ENCODE results near the gene DISP1.

Gene DISP1

DNA sequence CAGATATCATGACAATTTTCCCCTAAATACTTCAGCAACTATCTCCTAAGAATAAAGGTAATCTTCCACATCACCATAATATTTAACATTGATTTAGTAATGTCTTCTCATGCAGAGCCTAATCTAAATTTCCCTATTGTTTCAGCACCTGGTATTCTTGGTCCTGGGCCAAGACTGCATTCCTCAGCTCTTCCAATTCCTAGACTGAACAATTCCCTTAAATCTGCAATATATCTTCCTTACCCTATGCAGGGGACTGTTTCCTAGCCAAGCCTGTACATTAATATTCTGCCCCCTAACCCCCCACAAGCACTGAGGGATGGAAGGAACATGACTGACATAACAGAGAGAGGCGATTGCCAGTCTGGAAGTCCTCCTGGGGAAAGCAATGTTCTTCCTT, 28.7 kb upstream of the DISP1 start:
- no peak overlapping the region for H2BK5ac ChIP-seq (ENCODE audit: low read depth, low read length, poor library complexity)
- no peak overlapping the region for H2AK5ac ChIP-seq (ENCODE audit: low read length)
- H3K18ac ChIP-seq (ENCODE audit: low read length): no peak overlapping the region
- H2AFZ ChIP-seq (ENCODE audit: insufficient read depth, low read length, poor library complexity): no peak overlapping the region
- no peak overlapping the region for H3K27ac ChIP-seq (ENCODE audit: low read depth, low read length)
- H4K8ac ChIP-seq (ENCODE audit: low read depth, low read length): no peak overlapping the region
- H3K4me2 ChIP-seq (ENCODE audit: low read length): no peak overlapping the region
- H2BK120ac ChIP-seq (ENCODE audit: insufficient read depth, low read length, poor library complexity): no peak overlapping the region
- no peak overlapping the region for H3K9ac ChIP-seq (ENCODE audit: low read length)
- no peaks in the 10 kb centered on the region for H3K36me3 ChIP-seq (ENCODE audit: control insufficient read depth in 1 of 2, insufficient read depth in 2 of 2, low read length in 2 of 2)
- H4K91ac ChIP-seq (ENCODE audit: low read depth, low read length): no peak overlapping the region
- WGBS (ENCODE audit: extremely low coverage, insufficient coverage, insufficient read length): no CpG with 5 or more reads among the region's 1 CpG
- H3K27me3 ChIP-seq (ENCODE audit: insufficient read depth, low read length): no peaks in the 10 kb centered on the region
- no peaks in the 10 kb centered on the region for H3K79me1 ChIP-seq (ENCODE audit: low read length)
- no peaks in the 10 kb centered on the region for H3K79me2 ChIP-seq (ENCODE audit: control insufficient read depth, insufficient read depth, low read length, poor library complexity)
- no peak overlapping the region for H4K12ac ChIP-seq (ENCODE audit: low read depth, low read length)
- no peak for DNase-seq
- H3K14ac ChIP-seq (ENCODE audit: low read length): no peak overlapping the region
- no peak overlapping the region for H3K4ac ChIP-seq (ENCODE audit: low read depth, low read length)
- H2BK12ac ChIP-seq (ENCODE audit: low read length): no peak overlapping the region
- no peak overlapping the region for H3K4me3 ChIP-seq (ENCODE audit: low read depth, low read length)
- no peak overlapping the region for H3K23ac ChIP-seq (ENCODE audit: low read length)
- H3K4me1 ChIP-seq (ENCODE audit: control insufficient read depth in 1 of 2, insufficient read depth in 2 of 2, low read length in 2 of 2): no peaks in the 10 kb centered on the region
- H3K9me3 ChIP-seq (ENCODE audit: insufficient read depth, low read depth, low read length): no peaks in the 10 kb centered on the region

DNA sequence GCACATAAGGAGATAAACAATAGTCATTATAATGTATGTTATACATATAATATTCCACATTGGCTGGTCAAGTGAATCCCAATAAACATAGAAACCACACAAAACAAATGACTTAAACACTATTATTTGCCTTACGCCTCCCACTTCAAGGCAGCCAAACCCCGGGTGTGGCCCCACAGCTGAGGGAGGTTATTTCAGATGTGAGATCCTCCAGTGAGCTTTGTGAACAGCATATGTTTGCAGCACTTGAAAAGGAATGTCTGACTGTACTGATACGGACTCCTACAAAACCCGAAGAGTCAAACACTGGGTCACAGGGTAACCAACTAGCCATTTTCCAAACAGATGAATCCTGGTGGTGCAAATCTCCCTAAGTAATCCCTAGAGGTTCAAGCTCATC, 27.1 kb upstream of the DISP1 start:
- H3K14ac ChIP-seq (ENCODE audit: low read length): no peak overlapping the region
- H4K12ac ChIP-seq (ENCODE audit: low read depth, low read length): no peak overlapping the region
- no peak overlapping the region for H3K23ac ChIP-seq (ENCODE audit: low read length)
- H3K18ac ChIP-seq (ENCODE audit: low read length): no peak overlapping the region
- H4K91ac ChIP-seq (ENCODE audit: low read depth, low read length): no peak overlapping the region
- no peak overlapping the region for H2BK5ac ChIP-seq (ENCODE audit: low read depth, low read length, poor library complexity)
- WGBS (ENCODE audit: extremely low coverage, insufficient coverage, insufficient read length): no CpG with 5 or more reads among the region's 4 CpGs
- H3K4me1 ChIP-seq (ENCODE audit: control insufficient read depth in 1 of 2, insufficient read depth in 2 of 2, low read length in 2 of 2): no peaks in the 10 kb centered on the region
- no peak overlapping the region for H3K27ac ChIP-seq (ENCODE audit: low read depth, low read length)
- no peak overlapping the region for H2AK5ac ChIP-seq (ENCODE audit: low read length)
- H3K79me1 ChIP-seq (ENCODE audit: low read length): no peaks in the 10 kb centered on the region
- H3K36me3 ChIP-seq (ENCODE audit: control insufficient read depth in 1 of 2, insufficient read depth in 2 of 2, low read length in 2 of 2): no peaks in the 10 kb centered on the region
- DNase-seq: no peak
- no peak overlapping the region for H2BK12ac ChIP-seq (ENCODE audit: low read length)
- no peaks in the 10 kb centered on the region for H3K79me2 ChIP-seq (ENCODE audit: control insufficient read depth, insufficient read depth, low read length, poor library complexity)
- no peak overlapping the region for H3K4me2 ChIP-seq (ENCODE audit: low read length)
- no peak overlapping the region for H3K4me3 ChIP-seq (ENCODE audit: low read depth, low read length)
- no peak overlapping the region for H4K8ac ChIP-seq (ENCODE audit: low read depth, low read length)
- H3K27me3 ChIP-seq (ENCODE audit: insufficient read depth, low read length): no peaks in the 10 kb centered on the region
- no peak overlapping the region for H3K4ac ChIP-seq (ENCODE audit: low read depth, low read length)
- no peaks in the 10 kb centered on the region for H3K9me3 ChIP-seq (ENCODE audit: insufficient read depth, low read depth, low read length)
- H3K9ac ChIP-seq (ENCODE audit: low read length): no peak overlapping the region
- no peak overlapping the region for H2AFZ ChIP-seq (ENCODE audit: insufficient read depth, low read length, poor library complexity)
- H2BK120ac ChIP-seq (ENCODE audit: insufficient read depth, low read length, poor library complexity): no peak overlapping the region

- Histone ChIP-seq H3K36me3 (ENCODE audit: control insufficient read depth in 1 of 2, insufficient read depth in 2 of 2, low read length in 2 of 2) (no peaks in the 10 kb centered on the region), H3K4me3 (ENCODE audit: low read depth, low read length) (no peak overlapping the region), H2AFZ (ENCODE audit: insufficient read depth, low read length, poor library complexity) (no peak overlapping the region), H4K91ac (ENCODE audit: low read depth, low read length) (no peak overlapping the region), H4K12ac (ENCODE audit: low read depth, low read length) (no peak overlapping the region), H3K9me3 (ENCODE audit: insufficient read depth, low read depth, low read length) (no peaks in the 10 kb centered on the region), H3K23ac (ENCODE audit: low read length) (no peak overlapping the region), H3K27ac (ENCODE audit: low read depth, low read length) (no peak overlapping the region), H3K27me3 (ENCODE audit: insufficient read depth, low read length) (no peaks in the 10 kb centered on the region), H2BK120ac (ENCODE audit: insufficient read depth, low read length, poor library complexity) (no peak overlapping the region), H2BK5ac (ENCODE audit: low read depth, low read length, poor library complexity) (no peak overlapping the region), H3K18ac (ENCODE audit: low read length) (no peak overlapping the region), H4K8ac (ENCODE audit: low read depth, low read length) (no peak overlapping the region), H2AK5ac (ENCODE audit: low read length) (no peak overlapping the region), H3K79me1 (ENCODE audit: low read length) (no peaks in the 10 kb centered on the region), H2BK12ac (ENCODE audit: low read length) (no peak overlapping the region), H3K14ac (ENCODE audit: low read length) (no peak overlapping the region), H3K4me1 (ENCODE audit: control insufficient read depth in 1 of 2, insufficient read depth in 2 of 2, low read length in 2 of 2) (no peaks in the 10 kb centered on the region), H3K79me2 (ENCODE audit: control insufficient read depth, insufficient read depth, low read length, poor library complexity) (no peaks in the 10 kb centered on the region), H3K9ac (ENCODE audit: low read length) (no peak overlapping the region), H3K4me2 (ENCODE audit: low read length) (no peak overlapping the region), H3K4ac (ENCODE audit: low read depth, low read length) (no peak overlapping the region)
- no peak for DNase-seq
- no CpG with 5 or more reads among the region's 3 CpGs for WGBS (ENCODE audit: extremely low coverage, insufficient coverage, insufficient read length)
These were observed 26.3 kb upstream of the DISP1 start for GRCh38 chr1:222788402-222789156.

DNA sequence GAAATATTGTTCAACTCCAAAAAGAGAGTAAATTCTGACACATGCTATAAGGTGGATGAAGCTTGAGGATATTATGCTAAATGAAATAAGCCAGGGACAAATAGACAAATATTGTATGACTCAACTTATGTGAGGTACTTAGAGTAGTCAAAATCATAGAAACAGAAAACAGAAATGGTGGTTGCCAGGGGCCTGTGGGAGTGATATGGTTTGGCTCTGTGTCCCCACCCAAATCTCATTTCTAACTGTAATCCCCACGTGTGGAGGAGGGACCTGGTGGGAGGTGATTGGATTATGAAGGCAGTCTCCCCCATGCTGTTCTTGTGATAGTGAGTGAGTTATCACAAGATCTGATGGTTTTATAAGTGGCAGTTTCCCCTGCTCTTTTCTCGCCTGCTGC, 24.7 kb upstream of the DISP1 start:
- no peaks in the 10 kb centered on the region for H3K79me2 ChIP-seq (ENCODE audit: control insufficient read depth, insufficient read depth, low read length, poor library complexity)
- no peak overlapping the region for H4K8ac ChIP-seq (ENCODE audit: low read depth, low read length)
- H2BK120ac ChIP-seq (ENCODE audit: insufficient read depth, low read length, poor library complexity): no peak overlapping the region
- no peak overlapping the region for H3K4ac ChIP-seq (ENCODE audit: low read depth, low read length)
- no peak overlapping the region for H3K9ac ChIP-seq (ENCODE audit: low read length)
- no peak overlapping the region for H3K18ac ChIP-seq (ENCODE audit: low read length)
- no peak overlapping the region for H3K4me3 ChIP-seq (ENCODE audit: low read depth, low read length)
- no peak overlapping the region for H4K91ac ChIP-seq (ENCODE audit: low read depth, low read length)
- H2BK12ac ChIP-seq (ENCODE audit: low read length): no peak overlapping the region
- no peaks in the 10 kb centered on the region for H3K79me1 ChIP-seq (ENCODE audit: low read length)
- H4K12ac ChIP-seq (ENCODE audit: low read depth, low read length): no peak overlapping the region
- H3K4me2 ChIP-seq (ENCODE audit: low read length): no peak overlapping the region
- no peaks in the 10 kb centered on the region for H3K9me3 ChIP-seq (ENCODE audit: insufficient read depth, low read depth, low read length)
- no peaks in the 10 kb centered on the region for H3K4me1 ChIP-seq (ENCODE audit: control insufficient read depth in 1 of 2, insufficient read depth in 2 of 2, low read length in 2 of 2)
- no peaks in the 10 kb centered on the region for H3K36me3 ChIP-seq (ENCODE audit: control insufficient read depth in 1 of 2, insufficient read depth in 2 of 2, low read length in 2 of 2)
- no peak overlapping the region for H2AFZ ChIP-seq (ENCODE audit: insufficient read depth, low read length, poor library complexity)
- DNase-seq: no peak
- no peak overlapping the region for H2AK5ac ChIP-seq (ENCODE audit: low read length)
- no CpG with 5 or more reads among the region's 2 CpGs for WGBS (ENCODE audit: extremely low coverage, insufficient coverage, insufficient read length)
- H3K14ac ChIP-seq (ENCODE audit: low read length): no peak overlapping the region
- no peak overlapping the region for H3K23ac ChIP-seq (ENCODE audit: low read length)
- no peak overlapping the region for H2BK5ac ChIP-seq (ENCODE audit: low read depth, low read length, poor library complexity)
- no peak overlapping the region for H3K27ac ChIP-seq (ENCODE audit: low read depth, low read length)
- no peaks in the 10 kb centered on the region for H3K27me3 ChIP-seq (ENCODE audit: insufficient read depth, low read length)
